ENCODE measurements around the gene HIF1A. TPM values are rescaled to one million over a fixed set of nuclear protein-coding genes. Genes with fewer than 3 reads are reported as not detected.

HIF1A gene
- total and polyA plus RNA-seq, 10 of the 15 experiments (the other 5 are each of a cell fraction or from before 2014, with no cell fraction given), result 18.3 to 97.0 (median 75.3) TPM

GRCh38 chr14:61761959-61762786, 66.9 kb downstream of the HIF1A start, which contains the start of gene SNAPC1:
TSS of gene SNAPC1 (plus strand) at chr14:61762420. CDS start at chr14:61762461, 41 bp downstream.
- in situ Hi-C loops (cut with MboI), result no loop called here
- TF ChIP-seq IRF4 (IDR thresholded peaks at IDR 0.05; ENCODE audit: low read depth, low read length) (no peak), RAD51 (IDR thresholded peaks at IDR 0.05) (no peak), MTA3 (IDR thresholded peaks at IDR 0.05; ENCODE audit: borderline replicate concordance, low read length) (no peak), PML (IDR thresholded peaks at IDR 0.05; ENCODE audit: low read length) (peak; percentile 55; the same call in 1 of the 2 replicates), ATF2 (IDR thresholded peaks at IDR 0.05; ENCODE audit: low read length) (no peak), SIX5 (IDR thresholded peaks at IDR 0.05; ENCODE audit: low read depth, low read length, severe bottlenecking) (no peak), JUND (IDR thresholded peaks at IDR 0.05; ENCODE audit: low read depth, low read length) (no peak), RCOR1 (conservative IDR thresholded peaks at IDR 0.05; ENCODE audit: low read depth, low read length) (0 out of 2 replicates have a peak, but pooled peaks have one; percentile 28), ZNF384 (IDR thresholded peaks at IDR 0.05; ENCODE audit: borderline replicate concordance, low read depth, low read length) (no peak), CBX5 (IDR thresholded peaks at IDR 0.05; ENCODE audit: low read depth) (no peak), CREB1 (IDR thresholded peaks at IDR 0.05; ENCODE audit: low read depth) (peak; percentile 83)
- TF ChIP-seq, protein P1, sequence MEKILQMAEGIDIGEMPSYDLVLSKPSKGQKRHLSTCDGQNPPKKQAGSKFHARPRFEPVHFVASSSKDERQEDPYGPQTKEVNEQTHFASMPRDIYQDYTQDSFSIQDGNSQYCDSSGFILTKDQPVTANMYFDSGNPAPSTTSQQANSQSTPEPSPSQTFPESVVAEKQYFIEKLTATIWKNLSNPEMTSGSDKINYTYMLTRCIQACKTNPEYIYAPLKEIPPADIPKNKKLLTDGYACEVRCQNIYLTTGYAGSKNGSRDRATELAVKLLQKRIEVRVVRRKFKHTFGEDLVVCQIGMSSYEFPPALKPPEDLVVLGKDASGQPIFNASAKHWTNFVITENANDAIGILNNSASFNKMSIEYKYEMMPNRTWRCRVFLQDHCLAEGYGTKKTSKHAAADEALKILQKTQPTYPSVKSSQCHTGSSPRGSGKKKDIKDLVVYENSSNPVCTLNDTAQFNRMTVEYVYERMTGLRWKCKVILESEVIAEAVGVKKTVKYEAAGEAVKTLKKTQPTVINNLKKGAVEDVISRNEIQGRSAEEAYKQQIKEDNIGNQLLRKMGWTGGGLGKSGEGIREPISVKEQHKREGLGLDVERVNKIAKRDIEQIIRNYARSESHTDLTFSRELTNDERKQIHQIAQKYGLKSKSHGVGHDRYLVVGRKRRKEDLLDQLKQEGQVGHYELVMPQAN (conservative IDR thresholded peaks at IDR 0.05), result peak; percentile 95
- TF ChIP-seq, protein P2, sequence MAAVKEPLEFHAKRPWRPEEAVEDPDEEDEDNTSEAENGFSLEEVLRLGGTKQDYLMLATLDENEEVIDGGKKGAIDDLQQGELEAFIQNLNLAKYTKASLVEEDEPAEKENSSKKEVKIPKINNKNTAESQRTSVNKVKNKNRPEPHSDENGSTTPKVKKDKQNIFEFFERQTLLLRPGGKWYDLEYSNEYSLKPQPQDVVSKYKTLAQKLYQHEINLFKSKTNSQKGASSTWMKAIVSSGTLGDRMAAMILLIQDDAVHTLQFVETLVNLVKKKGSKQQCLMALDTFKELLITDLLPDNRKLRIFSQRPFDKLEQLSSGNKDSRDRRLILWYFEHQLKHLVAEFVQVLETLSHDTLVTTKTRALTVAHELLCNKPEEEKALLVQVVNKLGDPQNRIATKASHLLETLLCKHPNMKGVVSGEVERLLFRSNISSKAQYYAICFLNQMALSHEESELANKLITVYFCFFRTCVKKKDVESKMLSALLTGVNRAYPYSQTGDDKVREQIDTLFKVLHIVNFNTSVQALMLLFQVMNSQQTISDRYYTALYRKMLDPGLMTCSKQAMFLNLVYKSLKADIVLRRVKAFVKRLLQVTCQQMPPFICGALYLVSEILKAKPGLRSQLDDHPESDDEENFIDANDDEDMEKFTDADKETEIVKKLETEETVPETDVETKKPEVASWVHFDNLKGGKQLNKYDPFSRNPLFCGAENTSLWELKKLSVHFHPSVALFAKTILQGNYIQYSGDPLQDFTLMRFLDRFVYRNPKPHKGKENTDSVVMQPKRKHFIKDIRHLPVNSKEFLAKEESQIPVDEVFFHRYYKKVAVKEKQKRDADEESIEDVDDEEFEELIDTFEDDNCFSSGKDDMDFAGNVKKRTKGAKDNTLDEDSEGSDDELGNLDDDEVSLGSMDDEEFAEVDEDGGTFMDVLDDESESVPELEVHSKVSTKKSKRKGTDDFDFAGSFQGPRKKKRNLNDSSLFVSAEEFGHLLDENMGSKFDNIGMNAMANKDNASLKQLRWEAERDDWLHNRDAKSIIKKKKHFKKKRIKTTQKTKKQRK (IDR thresholded peaks at IDR 0.05; ENCODE audit: low read depth, low read length), result no peak

More at GRCh38 chr14:61761959-61762786, 66.9 kb downstream of the HIF1A start, which contains the start of gene SNAPC1:
- peak; percentile 98 for FAIRE-seq
- under 1% methylated on average over 49 of the region's 49 CpGs for WGBS (ENCODE audit: insufficient coverage, insufficient replicate concordance, low lambda C conversion rate, missing lambda C conversion rate)
- Histone ChIP-seq H2AFZ (ENCODE audit: control insufficient read depth, low read depth, low read length) (peak within 1 kb of the TSS; percentile 95), H3K9ac (ENCODE audit: control insufficient read depth, insufficient read depth, low read length) (peak within 1 kb of the TSS; percentile 69), H3K4me2 (ENCODE audit: control insufficient read depth, insufficient read depth) (peak within 1 kb of the TSS; percentile 93), H3K36me3 (ENCODE audit: control insufficient read depth in 2 of 2, insufficient read depth in 2 of 2, low read length in 1 of 2) (peaks cover 0 to under 1% of the 10 kb centered on the region in 2 experiments; a peak in 1 of 4 replicates), H3K9me3 (replicated peaks; ENCODE audit: control insufficient read depth, insufficient read depth, low read length) (no peaks in the 10 kb centered on the region), H3K27me3 (replicated peaks in 1 of 2; ENCODE audit: control insufficient read depth in 2 of 2, insufficient read depth in 2 of 2, low read length in 1 of 2) (no peaks in the 10 kb centered on the region), H3K4me1 (ENCODE audit: control insufficient read depth, insufficient read depth, low read length) (no peaks in the 10 kb centered on the region; the same call in 1 of the 2 replicates), H4K20me1 (ENCODE audit: control insufficient read depth, insufficient read depth) (no peaks in the 10 kb centered on the region), H3K4me3 (peak within 1 kb of the TSS; percentile 98), H3K79me2 (ENCODE audit: control insufficient read depth, insufficient read depth, low read length) (peaks cover 40% of the 10 kb centered on the region), H3K27ac (ENCODE audit: control insufficient read depth, insufficient read depth) (peak within 1 kb of the TSS; percentile 87)
- ATAC-seq, result peak; percentile 99
- intact Hi-C loops (cut with micrococcal nuclease; ENCODE audit: unreplicated experiment), result loop anchor here (5.0 kb wide), 2 partner anchors 100 to 440 kb away; partner anchors contain the start of gene PRKCH
- ChIA-PET RAD21 (ENCODE audit: unreplicated experiment) (interaction anchor here (0.8 to 6.5 kb wide), 13 partner anchors 13 to 469 kb away, joined by 3 to 102 read pairs (median 3); partner anchors contain the start of gene HIF1A), SMC1A (ENCODE audit: uncharacterized antibody, unreplicated experiment) (interaction anchor here (0.7 to 6.8 kb wide), 20 partner anchors 9 to 292 kb away, joined by 3 to 122 read pairs (median 4); no protein-coding TSS in a partner anchor), POLR2A (interaction anchor here (0.5 to 9.8 kb wide), 12 partner anchors 12 to 434 kb away, joined by 3 to 130 read pairs (median 4); no protein-coding TSS in a partner anchor), CTCF (interaction anchor here (0.6 to 2.6 kb wide), 18 partner anchors 9 to 1704 kb away, joined by 3 to 17 read pairs (median 4); no protein-coding TSS in a partner anchor)
- BruUV-seq (replicated peaks), result TSS peak; percentile 80
- peak; percentile 96 for DNase-seq (ENCODE audit: low read depth, low spot score)

All from GM12878 (cell line).